Prostate gland (tissue), 2 donors: ENCODE measurements around the gene GRID2.
"Not testable (repeated sequence)": the region's sequence is repeated elsewhere in the genome, so short reads cannot be mapped to it uniquely, and the experiment has no call there.

Experiments
- CTCF ChIP-seq, 4 experiments: fragments of 200-600 bp in 2 of 4; fragments of 450-650 bp in 2 of 4; sonication (generic) in 2 of 4; IDR thresholded peaks; 1 replicate in 3 of 4; 2 replicates in 1 of 4; pipeline ENCODE4 v1.5.1; 2016 to 2019; ENCODE audit warnings: antibody characterized with exemption in 4 of 4, mild to moderate bottlenecking in 2 of 4, moderate library complexity in 2 of 4
- POLR2A ChIP-seq: fragments of 450-650 bp; IDR thresholded peaks from one replicate; pipeline ENCODE4 v1.6.1; 2016; ENCODE audit warnings: antibody characterized with exemption, mild to moderate bottlenecking
- POLR2AphosphoS5 ChIP-seq: sonication (generic); formaldehyde crosslinking; IDR thresholded peaks from one replicate; pipeline ENCODE4 v1.6.1; 2017; ENCODE audit warnings: antibody characterized with exemption

GRCh38 chr4:92277057-92277881, 26.5 kb upstream of the GRID2 start:
- not testable (repeated sequence) for TF ChIP-seq CTCF (IDR thresholded peaks at IDR 0.05); POLR2A; POLR2AphosphoS5
